NCI-H82 treated with DMSO at 0.1 percent for 48 hours (cell line): ENCODE data around the gene MASP1.
"Not testable (repeated sequence)": the region's sequence is repeated elsewhere in the genome, so short reads cannot be mapped to it uniquely, and the experiment has no call there.

ENCODE experiments used
- DNase-seq: peaks from one replicate; lab custom pipeline; 2025; ENCODE audit not compliant: unreplicated experiment; lab: John Stamatoyannopoulos, UW

The MASP1 gene

DNA sequence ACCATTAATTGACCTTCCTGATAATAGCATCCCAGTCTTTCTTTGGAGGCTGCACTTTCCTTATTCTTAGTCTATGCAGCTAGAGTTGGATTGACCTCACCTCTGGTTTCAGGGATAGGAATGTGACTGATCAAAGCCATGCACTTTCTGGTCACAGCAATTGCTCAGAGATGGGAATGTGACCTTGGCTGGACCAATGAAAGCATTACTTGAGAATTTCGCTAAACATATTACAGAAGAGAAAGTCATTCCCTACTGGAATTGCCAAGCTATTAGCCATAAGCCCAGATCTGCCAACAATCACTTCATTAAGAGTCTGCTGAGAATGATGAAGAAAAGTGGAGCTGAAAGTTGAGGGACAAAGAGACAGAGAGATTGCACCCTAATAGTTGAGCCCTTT, 61.5 kb downstream of the MASP1 start:
- no peak for DNase-seq

DNA sequence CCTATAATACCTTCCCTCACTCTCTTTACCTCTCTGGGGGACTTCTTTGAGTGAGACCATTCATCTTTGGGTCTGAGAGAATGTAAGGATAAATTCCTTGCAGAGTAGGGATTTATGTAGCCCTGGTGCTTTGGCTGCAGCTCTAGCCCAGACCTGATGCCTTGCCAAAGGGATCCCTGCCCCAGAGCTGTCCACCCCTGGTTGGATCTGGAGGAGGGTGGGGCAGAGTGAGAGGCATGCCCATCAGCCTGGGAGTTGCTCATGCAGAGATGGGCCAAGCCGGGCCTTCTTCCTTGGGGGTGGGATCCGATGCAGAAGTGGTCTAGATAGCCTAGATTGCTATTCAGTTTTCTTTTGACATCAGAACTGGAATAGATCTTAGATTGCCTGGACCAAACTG, 62.8 kb downstream of the MASP1 start:
- DNase-seq: no peak

DNA sequence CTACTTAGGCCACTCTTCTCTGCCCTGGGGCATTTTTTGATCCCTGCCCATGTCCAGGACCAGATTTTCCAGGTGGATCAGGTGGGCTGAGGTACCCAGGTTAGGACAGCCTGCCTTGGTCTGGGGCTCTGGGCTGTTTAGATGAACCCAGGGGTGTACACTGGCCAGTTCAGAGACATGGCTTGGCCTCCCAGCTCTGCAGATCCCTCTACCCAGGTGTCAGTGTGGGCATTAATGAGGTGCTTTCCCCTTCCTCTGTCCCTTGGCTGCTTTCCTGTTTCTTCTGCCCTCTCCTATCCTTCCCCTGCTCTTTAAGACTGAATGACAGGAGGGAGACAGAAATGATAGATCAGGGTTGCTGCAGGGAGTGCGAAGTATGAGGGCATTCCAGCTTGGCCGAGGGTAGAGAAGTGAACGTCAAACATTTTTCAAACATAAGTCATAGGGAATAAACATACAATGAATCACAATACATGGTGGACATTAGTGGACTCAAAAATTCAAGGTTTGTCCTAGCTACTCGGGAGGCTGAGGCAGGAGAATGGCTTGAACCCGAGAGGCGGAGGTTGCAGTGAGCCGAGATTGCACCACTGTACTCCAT, 63.8 kb downstream of the MASP1 start:
- DNase-seq: no peak

DNA sequence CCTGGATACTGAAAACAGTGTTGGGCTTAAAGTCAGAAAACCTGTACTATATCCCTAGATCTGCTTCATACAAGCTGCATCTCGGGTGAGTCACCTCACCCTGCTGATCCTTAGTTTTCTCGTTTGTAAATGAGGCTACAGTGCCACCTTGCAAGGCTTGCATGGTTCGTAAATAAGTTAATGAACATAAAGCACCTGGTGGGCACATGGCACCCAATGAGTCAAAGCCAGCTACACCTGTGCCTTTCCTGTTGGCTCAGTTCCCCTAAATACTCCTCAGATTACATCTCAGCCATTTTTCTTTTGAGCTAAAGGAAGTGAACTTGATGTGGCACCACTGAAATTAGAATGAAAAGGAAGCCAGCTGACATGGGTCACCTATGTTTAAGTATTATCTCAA, 67.7 kb downstream of the MASP1 start:
- no peak for DNase-seq

DNA sequence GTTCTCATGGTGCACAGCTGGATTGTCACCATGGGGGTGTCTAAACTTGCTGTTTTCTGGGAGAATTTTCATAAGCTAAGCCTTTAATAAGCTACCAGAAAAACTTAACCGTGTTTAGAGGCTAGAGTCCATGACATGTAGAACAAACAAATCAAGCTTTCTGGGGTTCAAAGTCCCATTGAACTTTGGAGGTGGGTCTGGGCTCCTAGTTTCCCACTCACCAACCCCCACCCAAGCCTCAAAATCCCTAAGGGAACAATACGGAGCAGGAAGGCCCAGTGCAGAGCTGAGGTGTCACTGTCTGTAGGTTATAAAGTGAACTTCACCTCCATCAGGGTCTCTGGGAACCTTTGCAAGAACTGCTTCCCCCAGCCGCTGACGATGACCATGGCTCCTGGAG, 68.7 kb downstream of the MASP1 start:
- no peak for DNase-seq

DNA sequence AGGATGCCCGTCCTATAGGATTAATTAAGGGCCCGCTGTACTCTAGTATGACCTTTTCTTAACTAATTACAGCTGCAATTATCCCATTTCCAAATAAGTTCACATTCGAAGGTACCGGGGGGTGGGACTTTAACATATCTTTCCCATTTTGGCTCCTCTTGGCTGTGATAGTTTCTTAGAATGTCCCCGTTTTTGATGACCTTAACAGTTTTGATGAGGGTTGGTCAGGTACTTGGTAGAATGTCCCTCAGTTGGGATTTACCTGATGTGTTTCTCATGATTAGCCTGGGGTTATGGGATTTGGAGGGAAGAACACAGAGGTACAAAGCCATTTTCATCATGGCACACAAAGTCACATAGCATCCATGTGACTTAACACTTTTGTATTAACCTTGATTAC, 76.1 kb downstream of the MASP1 start:
- no peak for DNase-seq

DNA sequence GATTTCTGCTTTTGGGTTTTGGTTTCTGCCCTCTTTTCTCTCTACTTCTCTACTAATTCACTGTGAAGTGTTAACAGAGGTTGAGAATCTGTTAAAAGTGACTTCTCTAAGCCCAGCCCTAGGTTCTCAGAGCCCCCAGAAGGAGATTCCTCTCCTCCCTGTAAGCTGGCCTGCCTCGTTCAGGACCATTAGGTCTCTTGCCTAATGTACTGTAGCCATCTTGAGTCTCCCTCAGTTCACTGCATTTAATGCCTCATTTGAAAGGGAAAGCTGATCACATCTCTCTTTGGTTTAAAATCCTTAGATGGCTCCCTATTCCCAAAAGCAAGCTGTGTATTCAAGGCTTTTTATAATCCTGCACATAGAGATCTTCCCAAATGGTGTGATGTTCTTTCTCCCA, 77.9 kb downstream of the MASP1 start:
- DNase-seq: no peak

DNA sequence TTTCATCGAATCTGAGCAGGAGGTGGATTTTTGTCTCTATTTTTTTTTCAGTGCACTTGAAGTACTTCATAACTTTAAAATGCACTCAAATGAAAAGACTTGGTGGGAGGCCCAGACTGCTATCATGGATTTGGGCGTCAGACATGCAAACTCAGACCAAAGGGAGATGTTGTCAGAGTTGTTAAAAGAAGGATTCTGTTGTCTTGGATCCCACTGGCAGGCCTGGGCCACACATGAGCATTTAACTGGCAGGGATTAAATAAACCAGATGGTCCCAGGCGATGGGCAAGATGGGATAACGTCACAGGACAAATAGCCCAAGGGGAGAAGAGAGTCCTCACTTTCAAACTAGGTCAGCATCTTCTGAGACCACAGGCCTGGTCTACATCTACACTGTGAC, 78.8 kb downstream of the MASP1 start:
- no peak for DNase-seq

DNA sequence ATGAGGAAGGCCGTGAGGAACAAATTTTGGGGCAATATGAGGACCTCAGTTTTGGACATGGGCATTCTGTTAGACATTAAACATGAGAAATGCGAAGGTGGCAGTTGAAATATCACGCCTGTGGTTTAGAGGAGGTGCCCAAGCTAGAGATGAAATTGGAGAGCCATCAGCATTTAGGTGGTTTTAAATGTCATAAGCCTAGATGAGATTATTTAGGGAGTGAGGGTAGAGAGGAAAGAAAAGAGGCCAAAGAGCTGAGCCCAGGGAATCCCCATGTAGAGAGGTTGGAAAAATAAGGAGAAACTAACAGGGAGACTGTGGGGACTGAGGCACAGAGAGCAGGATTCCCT, 79.4 kb downstream of the MASP1 start:
- no peak for DNase-seq

DNA sequence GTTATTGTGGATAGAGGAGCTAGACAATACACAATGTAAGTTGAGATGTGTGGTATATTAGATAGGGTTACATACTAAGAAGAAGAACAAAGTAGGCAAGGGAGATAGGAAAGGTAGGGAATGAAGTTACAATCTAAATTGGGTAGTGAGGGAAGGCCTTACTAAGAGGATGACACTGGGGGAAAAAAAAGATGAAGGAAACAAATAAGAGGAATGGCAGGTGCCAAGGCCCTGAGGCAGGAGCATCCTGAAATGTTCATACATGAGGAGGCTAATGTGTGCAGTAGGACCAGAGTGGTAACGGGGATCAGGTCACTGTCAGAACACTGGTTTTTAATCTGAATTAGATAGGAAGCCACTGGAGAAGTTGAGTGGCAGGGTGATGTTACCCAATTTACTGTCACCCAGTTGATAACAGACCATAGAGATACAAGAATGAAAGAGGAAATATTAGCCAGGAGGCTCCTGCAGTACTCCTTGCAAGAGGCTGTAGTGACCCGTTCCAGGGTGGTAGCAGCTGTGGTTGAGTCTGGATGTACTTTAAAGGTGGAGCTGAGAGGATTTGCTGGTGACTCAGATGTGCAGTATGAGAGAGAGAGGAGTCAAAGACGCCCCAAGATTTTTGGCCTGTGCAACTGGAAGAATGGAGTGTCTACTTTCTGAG, 79.9 kb downstream of the MASP1 start:
- DNase-seq: no peak

DNA sequence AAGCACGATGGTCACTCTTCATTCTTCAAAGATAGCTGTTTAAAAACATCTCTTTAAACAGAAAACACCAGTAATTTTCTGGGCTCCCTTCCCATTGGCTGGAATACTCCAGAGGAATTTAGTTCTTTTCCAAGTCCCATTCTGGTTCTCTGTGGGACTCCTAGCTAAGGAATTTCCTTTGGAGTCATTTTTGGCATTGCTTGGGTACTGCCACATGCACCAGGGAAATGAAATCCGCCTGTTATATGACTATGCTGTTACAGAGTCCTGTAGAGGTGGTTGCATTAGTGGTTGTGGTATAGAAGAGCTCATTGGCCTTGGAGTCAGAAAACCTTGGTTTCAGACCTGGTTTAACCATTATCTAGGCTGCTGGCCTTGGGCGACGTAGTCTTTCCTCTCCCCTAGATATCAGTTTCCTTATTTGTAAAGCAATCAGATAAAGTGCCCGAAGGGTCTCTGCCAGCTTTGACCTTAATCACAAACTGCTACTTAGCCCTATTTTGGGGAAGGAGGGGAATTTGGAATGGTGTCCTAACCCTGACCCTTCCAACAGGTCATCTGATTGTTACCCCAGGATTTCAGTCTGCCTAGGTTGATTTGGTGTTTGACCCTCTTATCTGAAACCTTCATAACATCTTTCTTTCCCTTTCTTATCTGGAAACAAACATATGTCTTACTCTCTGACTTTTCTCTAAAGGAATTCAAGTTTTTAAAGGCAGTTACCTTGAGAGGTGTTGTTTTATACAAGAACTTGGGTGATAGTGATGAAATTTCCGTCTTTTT, 80.8 kb downstream of the MASP1 start:
- no peak for DNase-seq

DNA sequence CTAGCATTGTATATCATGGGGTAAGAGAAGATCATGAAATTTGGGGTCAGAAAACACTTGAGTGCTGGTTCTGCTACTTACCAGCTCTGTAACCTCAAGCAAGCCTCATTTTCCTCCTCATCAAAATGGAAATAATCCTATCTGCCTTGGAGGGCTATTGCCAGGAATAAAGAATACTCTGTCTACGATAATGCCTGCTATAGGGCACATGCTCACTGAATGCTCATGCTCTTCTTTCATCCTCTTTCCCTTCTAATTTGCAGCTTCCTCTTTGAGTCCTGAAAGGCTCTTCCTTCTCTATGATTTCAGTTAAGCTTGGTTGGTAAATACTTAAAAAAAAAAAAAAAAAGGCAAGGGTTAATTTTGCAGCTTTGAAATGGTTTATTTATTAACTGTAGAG, 81.4 kb downstream of the MASP1 start:
- DNase-seq: no peak

DNA sequence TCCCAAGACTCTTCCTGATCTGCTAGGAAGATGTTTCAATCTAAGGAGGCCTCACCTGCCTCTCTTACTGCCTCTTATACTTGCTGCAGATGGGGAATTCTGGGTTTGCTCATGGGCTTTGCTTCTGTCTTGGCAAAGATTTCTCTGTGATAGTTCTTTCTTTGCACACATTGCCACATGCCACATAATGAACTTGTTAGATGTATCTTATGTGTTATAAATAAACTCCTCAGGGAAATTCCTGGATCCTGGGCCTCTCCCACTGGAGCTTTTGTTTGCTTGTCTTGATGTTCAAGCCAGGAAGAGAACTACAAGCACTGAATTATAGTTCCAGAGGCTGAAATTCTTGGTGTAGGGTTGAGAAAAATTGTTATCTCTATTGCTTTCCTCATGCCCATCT, 82.0 kb downstream of the MASP1 start:
- no peak for DNase-seq

DNA sequence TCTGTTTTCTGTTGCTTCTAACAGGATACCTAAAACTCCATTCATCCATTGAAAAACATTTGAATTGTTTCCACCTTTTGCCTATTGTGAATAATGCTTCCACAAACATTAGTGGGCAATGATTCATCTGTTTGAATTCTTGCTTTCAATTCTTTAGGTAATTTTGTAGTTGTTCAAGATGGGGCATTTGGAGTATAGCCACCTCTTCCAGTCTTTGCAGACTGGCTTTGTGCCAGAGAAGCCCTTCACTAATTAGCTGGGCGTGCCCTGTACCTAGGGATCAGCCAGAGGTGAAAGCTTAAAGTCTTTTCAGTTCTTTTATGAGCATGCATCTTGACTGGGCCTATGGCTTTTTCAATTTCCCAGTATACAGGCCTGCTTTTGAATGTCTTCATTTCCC, 83.4 kb downstream of the MASP1 start:
- no peak for DNase-seq

DNA sequence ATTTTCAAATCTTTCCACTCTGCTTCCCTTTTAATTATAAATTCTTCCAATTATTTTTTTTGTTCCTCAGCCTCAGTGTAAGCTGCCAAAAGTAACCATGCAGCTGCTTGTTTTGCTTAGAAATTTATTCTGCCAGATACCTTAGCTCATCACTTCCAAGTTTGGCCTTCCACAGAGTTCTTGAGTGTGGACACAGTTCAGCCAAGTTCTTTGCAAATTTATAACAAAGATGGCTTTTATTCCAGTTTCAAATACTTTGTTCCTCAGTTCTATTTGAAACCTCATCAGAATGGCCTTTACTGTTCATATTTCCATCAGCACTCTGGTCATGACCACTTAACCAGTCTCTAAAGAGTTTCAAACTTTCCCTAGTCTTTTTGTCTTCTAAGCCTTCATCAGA, 83.9 kb downstream of the MASP1 start:
- DNase-seq: no peak

DNA sequence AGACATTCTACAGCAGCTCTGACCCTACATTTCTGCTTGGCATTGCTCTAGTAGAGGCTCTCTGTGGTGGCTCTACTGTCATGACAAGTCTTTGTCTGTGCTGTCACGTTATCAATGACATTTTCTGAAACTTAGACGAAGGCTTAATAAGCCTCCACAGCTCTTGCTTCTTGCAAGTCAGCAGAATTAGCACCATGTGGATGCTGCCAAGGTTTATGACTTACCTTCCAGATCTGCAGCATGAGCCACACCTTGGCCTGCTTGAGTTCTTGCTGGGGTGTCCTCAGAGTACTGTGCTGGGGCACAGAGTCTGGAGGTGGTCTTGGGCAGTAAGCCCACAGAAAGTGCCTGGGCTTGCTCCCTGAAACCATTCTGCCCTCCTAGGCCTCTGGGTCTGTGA, 84.5 kb downstream of the MASP1 start:
- DNase-seq: no peak

DNA sequence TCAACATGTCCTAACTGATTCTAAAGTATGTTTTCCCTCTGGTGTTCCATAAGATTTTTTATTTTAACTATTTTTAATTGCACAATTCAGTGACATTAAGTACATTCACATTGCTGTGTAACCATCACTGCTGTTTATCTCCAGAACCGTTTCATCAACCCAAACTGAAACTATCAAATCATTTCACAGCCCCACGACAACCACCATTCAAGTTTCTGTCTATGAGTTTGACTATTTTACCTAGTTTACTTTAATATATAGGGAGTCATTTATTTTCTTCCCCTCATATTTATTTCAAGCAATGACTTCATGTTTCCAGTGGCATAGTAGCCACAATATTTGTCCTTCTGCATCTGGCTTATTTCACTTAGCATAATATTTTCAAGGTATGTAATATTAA, 85.9 kb downstream of the MASP1 start:
- DNase-seq: no peak

DNA sequence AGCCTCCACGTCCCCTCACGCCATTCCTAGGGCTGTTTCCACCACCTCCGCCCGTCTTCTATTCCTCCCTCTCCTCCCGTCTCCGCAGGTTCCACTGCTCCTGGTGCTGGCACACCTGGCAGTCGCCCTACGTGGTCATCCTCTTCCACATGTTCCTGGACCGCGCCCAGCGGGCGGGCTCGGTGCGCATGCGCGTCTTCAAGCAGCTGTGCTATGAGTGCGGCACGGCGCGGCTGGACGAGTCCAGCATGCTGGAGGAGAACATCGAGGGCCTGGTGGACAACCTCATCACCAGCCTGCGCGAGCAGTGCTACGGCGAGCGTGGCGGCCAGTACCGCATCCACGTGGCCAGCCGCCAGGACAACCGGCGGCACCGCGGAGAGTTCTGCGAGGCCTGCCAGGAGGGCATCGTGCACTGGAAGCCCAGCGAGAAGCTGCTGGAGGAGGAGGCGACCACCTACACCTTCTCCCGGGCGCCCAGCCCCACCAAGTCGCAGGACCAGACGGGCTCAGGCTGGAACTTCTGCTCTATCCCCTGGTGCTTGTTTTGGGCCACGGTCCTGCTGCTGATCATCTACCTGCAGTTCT, 92.0 kb downstream of the MASP1 start:
- not testable (repeated sequence) for DNase-seq

DNA sequence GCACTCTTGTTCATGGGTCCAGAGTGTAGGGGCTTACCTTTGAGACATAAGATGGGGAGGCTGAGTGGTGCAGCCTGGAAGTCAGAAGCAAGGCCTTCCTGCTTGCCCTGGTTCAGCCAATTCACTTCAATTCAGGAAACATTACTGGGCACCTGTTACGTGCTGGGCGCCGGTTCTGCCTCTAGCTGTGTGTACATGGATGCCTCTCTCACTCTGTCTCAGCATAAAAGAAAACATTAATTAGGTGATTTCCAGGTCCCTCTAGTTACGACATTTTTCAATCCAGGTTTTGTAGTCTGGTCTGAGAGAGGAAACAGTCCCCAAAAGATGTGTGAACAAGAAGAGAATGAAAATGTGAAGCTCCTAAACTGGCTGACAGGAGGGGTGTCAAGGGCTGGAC, 93.0 kb downstream of the MASP1 start:
- DNase-seq: no peak

DNA sequence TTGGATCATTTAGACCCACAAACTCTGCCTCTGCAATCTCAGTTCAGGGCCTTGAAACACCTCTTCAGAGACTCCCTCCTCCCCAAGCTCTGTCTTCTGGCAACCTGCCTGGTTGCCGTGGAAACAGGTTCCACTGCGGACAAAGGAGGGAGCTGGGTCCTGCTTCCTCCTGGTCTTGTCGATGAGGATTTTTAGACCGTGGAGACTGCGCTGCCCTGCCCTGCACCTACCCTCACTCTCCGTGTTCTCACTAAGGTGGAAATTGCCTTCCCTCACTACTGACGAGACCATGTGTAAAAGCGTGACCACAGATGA, 94.2 kb downstream of the MASP1 start, which contains the start of gene RTP1:
RTP1 (plus strand) TSS at position 152 of the 315 bp plus-strand sequence; CDS start at position 182, 30 bp downstream.
- no peak for DNase-seq

DNA sequence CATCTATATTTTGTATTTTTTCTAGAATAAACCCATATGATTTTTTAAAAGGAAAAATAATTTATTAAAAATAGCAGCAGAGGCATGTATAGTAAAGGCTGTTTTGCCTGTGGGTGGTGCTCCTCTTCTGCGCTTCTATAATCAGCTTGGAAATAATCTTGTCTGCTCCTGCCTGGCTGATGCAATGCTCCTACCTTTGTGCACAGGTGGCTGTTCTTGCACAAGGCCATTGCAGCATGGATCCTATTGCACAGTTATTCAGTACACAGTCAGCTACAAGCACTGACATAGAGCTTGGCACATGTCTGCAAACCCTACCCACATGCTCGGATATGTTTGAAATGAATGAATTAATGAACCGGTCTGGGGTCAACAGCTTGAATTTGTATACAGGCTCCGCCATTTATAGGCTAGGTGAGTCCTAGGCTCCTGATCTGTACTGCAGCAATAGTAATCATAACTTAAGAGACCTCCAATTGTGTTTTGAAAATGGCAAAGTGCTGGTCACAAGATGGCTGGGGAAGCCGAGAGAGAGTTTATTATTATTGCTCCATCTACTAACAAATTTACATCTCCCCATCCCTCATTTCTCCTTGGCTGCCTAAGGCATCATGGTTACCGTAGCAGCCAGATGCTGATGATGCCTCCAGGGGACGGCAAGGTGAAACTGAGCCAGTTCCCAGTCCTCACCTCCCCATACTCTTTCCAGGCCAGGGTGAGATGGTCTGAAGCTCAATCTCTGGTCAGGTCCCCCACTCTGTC, 94.8 kb downstream of the MASP1 start:
- no peak for DNase-seq

DNA sequence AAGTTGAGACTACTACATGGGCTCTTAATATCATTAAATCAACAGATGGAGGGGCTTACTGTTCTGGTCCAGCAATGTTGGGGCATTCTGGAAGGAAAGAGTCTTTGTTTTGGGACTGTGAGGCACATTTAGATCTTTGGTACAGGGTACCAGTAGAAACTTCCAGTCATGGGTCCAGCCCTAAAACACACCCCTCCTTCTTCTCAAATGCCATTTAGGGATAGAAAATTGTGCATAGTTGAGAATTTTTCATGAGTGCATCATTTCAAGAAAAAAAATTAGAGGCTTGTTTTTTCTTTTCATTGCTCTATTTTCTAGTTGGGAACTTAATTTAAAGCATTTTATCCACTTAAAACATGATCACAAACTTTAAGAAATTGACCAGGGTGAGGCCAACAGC, 98.4 kb downstream of the MASP1 start:
- no peak for DNase-seq
